Measurements from ENCODE around the gene EMC9.
"Not testable (repeated sequence)": the region's sequence is repeated elsewhere in the genome, so short reads cannot be mapped to it uniquely, and the experiment has no call there.

The EMC9 gene

GRCh38 chr14:24106672-24107271, 34.6 kb downstream of the EMC9 start:
- DNase-seq = no peak

GRCh38 chr14:24105609-24106239, 35.7 kb downstream of the EMC9 start:
- not testable (repeated sequence) for DNase-seq

- no peak for DNase-seq
Observed at GRCh38 chr14:24103451-24103850, 37.9 kb downstream of the EMC9 start.

- DNase-seq = no peak
Observed at GRCh38 chr14:24102357-24103048, 38.9 kb downstream of the EMC9 start.

GRCh38 chr14:24100982-24101494, 40.4 kb downstream of the EMC9 start:
- no peak for DNase-seq

- DNase-seq = no peak
Observed at GRCh38 chr14:24100197-24100981, 41.0 kb downstream of the EMC9 start.

DNA sequence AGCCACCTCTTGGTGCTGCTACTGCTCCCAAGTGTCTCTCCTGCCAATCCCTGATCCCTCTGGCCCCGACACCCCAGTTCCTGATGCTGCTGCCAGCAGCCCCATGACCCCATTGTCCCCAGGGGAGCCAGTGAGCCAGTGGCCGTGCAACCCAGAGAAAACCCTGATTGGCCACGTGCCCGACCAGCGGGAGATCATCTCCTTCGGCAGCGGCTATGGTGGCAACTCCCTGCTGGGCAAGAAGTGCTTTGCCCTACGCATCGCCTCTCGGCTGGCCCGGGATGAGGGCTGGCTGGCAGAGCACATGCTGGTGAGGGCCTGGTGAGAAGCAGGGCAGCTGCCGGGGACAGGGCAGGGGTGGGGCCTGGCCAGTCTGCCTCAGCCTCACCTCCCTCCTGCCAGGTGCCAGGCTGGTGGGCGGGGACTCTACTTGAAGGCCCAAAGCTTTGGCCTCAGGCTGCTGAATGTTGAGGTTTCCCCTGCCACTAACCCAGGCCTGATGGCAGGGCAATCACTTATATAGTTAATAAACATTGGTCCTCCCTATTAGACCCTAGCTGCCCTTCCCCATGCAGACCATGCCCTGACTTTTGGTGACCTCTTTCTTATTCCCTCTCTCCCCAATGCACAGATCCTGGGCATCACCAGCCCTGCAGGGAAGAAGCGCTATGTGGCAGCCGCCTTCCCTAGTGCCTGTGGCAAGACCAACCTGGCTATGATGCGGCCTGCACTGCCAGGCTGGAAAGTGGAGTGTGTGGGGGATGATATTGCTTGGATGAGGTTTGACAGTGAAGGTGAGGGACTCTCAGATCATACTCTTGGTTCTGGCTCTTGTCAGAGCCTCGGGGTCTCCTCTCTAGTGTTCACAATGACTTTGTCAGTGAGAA, 42.2 kb downstream of the EMC9 start:
- DNase-seq = no peak

GRCh38 chr14:24098229-24098926, 43.0 kb downstream of the EMC9 start:
- DNase-seq = no peak

- no peak for DNase-seq
Observed at GRCh38 chr14:24096545-24097181, 44.7 kb downstream of the EMC9 start.

GRCh38 chr14:24095271-24096068, 45.9 kb downstream of the EMC9 start:
- peak; percentile 40 for DNase-seq

- no peak for DNase-seq
Observed at GRCh38 chr14:24094841-24095270, 46.5 kb downstream of the EMC9 start.

DNA sequence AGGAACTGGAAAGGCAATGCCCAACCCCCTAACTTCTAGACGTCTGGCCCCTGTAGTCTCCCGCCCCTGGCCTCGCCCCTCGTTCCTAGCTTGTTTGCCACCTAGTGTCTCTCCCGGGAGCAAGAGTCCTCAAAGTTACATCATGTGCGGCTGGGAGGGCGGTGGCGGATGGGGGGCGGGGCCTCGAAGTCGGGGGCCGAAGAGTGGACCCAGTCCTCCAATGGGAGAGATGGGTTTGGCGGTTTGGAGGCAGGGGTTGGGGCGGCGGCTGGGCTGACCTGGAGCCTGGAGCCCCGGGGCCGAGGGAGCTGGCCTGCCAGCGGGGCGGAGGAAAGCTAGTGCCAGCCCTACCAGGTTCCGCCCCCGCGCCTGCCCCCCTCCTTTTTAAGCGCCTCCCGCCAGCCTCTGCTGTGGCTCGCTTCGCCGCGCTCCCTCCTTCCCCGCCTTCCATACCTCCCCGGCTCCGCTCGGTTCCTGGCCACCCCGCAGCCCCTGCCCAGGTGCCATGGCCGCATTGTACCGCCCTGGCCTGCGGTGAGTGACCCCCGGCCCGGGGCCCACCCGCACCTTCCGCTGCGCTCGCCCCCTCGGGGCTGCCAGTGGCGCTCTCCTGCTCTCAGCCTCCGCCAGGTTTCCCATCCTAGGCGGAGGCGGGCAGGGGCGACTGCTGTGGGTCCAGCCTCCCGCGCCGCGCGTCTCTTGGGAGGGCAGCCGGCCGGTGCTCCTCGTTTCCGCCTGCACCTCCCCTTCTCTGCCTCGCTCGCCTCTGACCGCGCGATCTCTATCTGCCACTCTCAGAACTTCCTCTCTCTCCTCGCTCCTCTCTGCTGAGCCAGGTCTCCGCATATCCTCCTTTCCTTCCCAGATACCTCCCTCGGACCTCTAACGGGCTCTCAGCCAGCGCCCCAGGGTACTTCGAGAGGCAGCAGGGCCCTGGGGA, 47.2 kb downstream of the EMC9 start, which contains the start of gene PCK2:
Gene PCK2 (plus strand): TSS at position 411 of the 940 bp plus-strand sequence. CDS start 95 bp downstream, at position 506.
- DNase-seq = peak; percentile 73

GRCh38 chr14:24093207-24093900, 48.0 kb downstream of the EMC9 start:
- no peak for DNase-seq

DNA sequence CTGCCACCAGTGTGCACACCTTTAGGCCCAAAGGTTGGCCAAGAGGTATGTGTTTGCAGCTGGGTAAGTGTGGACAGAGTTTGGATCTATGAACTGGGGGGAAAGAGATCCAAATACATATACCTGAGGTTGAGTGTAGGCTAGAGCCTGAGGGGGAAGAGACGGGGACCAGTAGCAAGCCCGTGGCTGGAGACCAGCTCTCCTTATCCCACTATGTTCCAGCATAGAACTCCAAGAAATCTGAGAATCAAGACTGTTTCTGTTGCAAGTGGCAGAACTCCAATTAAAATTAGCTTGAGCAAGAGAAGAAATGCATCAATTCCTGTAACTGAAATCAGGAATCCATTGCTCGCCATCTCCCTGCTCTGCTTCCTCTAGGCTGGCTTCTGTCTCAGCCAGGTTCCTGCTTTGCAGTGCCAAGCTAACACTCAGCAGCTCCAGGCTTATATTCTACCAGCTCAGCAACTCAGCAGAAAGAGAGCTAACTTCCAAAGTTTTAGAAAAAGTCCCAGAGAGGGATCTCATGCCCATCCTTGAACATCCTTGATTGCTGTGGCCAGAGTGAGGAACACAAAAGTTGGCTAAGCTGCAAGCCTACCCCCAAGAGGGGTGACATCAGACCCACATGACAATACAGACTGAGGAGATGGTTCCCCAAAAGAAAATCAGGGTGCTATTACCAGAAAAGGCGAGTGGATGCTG, 48.7 kb downstream of the EMC9 start:
- no peak for DNase-seq

GRCh38 chr14:24092110-24092504, 49.3 kb downstream of the EMC9 start:
- DNase-seq = no peak

DNA sequence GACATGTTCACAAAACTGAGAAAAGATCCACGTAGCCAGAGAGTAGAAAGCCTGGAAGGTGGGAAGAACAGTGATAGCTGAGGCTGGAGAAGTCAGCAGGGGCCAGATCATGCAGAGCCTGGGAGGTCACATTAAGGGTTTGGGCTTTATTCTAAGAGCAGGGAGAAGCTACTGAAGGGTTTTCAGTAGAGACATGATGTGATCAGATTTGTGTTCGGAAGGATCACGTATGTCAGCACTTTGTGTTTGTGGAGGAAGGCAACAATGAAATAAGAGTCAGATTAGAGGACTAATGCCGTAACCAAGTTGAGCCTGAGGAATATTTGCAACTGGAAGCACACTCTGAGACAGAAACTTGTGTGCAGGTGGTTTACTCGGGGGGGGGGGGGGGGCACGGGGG, 51.5 kb downstream of the EMC9 start:
- DNase-seq = no peak

All from CD4-positive, alpha-beta T cell treated with Interleukin-12 subunit alpha and Interleukin-12 subunit beta, for 1 hour (primary cell).